GM12874 (cell line): ENCODE data around the gene CTIF.

Experiments used
- TF ChIP-seq, protein P1 (sequence below): IDR thresholded peaks from 2 replicates; pipeline ENCODE4 v1.5.1; 2011; ENCODE audit warnings: low read depth, mild to moderate bottlenecking, control low read depth, low read length, moderate library complexity; ENCODE audit not compliant: insufficient read depth

Gene CTIF

DNA sequence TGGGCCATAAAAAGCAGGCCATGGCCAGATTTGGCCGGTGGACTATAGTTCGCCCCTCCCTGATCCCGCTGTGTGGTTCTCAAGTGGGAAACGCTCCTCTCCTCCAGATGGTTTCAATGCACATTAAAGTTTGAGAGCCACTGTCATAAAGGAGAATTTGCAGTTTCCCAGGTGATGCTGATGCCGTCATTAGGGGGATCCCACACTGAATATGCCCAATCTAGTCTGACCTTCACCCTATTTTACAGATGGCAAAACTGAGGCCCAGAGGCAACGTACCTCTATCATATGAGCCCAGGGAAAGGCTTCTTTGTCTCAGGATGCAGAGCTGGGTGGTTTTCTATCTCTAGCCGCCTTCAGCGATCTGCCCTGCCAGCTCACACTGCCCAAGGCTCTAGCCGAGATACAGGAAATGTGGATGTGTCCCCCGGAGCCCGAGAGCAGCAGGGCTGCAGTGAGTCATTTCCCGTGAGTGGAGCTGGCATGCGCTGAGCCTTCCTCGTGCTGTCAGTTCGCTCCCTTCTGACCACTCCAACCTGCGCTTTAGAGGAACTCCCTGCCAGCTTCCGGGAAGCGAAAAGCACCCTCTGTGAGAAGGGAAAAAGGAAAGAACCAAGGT is 295.7 kb downstream of the CTIF start:
- TF ChIP-seq, protein P1, sequence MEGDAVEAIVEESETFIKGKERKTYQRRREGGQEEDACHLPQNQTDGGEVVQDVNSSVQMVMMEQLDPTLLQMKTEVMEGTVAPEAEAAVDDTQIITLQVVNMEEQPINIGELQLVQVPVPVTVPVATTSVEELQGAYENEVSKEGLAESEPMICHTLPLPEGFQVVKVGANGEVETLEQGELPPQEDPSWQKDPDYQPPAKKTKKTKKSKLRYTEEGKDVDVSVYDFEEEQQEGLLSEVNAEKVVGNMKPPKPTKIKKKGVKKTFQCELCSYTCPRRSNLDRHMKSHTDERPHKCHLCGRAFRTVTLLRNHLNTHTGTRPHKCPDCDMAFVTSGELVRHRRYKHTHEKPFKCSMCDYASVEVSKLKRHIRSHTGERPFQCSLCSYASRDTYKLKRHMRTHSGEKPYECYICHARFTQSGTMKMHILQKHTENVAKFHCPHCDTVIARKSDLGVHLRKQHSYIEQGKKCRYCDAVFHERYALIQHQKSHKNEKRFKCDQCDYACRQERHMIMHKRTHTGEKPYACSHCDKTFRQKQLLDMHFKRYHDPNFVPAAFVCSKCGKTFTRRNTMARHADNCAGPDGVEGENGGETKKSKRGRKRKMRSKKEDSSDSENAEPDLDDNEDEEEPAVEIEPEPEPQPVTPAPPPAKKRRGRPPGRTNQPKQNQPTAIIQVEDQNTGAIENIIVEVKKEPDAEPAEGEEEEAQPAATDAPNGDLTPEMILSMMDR, result no peak

DNA sequence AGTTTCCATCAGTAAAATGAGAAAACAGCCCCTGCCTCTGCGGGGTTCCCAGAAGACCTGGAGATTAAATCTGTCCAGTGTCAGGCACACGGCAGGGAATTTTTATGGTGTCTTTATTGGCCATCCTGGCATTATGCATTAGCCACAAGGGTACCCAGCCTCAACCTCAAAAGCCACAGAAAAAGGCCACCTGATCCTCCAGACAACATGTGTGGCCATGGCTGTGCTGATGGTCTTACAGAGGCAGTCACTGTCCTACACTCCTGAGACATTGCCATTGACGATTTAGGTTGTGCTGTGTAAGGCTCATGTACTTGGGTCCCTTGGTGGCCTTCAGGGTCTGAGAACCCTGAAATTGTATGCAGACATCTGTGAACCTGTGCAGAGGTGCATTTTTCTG is 296.3 kb downstream of the CTIF start:
- TF ChIP-seq, protein P1, result no peak

DNA sequence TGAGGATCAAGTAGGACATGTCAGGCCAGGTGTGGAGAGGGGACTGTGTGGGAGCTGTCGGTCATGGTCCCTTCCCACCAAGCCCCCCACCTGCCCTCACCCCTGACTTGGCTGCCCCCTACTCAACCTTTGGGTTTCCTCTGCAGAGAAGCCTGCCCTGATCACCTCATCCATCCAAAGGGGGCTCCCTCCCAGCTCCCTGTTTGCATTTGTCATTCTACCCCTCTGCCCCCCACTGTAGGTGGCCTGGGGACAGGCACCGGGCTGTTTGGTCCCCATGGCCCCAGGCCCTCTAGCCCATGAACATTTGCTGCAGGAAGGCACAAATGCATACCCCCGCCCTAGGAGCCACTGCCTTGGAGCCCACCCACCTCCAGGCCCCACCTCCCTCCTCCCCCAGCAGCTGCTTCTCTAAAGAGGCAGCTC is 296.9 kb downstream of the CTIF start:
- TF ChIP-seq, protein P1, result no peak

DNA sequence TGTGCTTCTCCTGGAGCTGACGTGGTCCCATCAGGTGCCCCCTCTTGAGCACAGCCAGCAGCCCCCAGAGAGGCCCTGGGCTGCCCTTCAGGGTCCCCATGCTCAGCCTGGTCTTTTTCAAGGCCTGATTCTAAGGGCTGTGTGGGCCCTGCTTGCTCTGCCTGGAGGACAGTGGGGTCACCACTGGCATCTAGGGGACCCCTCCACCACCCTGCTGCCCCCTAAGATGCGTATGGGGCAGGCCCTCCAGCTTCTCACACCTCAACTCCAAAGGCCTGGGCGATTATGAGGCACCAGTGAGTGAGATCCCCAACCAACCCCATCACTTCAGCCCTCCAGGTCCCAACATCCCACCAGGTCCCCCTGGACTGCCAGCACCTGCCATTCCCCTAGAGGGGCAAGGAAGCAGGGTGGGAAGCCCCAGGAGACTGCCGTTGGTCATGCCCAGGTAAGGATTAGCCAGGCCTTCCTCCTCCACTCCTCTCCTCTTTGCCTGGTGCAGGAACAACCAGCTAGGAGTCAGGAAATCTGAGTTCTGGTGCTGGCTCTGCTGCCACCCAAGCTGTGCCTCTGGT is 297.5 kb downstream of the CTIF start:
- TF ChIP-seq, protein P1, result no peak

DNA sequence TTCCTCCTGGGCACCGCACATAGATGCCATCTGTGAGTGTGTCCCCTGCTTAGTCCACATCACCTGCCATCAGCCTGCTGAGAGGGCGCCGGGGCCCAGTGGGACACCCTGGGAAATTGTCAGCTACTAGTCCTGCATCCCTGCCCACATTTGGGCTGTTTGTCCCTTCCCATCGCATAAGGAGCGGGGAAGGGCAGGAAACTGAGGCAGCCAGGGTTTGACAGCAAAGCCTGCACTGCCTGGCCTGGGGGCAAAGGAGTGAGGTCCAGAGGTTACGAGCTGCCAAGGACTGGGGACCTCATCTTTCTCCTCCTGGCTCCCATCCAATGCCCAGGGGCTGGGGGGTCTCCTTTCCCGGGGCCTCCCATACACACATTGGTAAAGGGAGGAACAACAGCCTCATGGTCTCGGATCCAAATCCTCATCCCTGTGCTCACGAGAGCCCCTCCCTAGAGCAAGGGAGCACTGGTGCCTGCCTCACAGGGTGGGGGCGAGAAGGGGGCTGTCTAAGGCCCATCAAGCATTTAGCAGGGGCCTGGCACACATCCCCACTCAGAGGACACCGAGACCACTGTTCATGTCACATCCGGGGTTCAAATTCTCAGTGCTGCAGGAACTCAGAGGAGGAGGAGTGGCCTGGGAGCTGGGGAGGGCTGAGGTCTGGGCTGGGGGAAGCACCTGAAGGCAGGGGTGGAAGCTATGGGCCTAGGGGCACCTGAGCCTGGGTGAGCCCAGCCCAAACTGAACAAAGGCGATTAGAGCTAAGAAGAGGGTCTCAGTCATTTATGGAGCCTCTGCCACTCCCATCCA is 298.2 kb downstream of the CTIF start:
- TF ChIP-seq, protein P1, result no peak

DNA sequence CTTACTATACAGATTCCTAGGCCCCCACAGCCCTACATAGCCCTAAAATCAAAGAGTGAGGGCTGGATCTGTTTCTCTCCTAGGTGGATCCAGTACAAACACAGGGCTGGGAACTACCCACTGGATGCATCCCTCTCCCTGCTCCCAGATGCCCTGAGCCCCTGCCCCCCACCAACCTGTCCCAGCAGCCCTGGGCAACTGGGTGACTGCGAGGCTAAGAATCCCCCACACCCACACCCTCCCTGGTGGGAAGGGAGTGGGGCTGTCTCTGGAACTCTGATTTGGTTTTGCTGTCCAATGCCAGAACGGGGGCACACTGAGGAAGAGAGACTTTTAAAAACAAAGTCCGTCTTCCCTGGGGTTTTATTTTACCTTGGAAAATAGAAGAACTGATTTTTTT is 298.8 kb downstream of the CTIF start:
- TF ChIP-seq, protein P1, result no peak

DNA sequence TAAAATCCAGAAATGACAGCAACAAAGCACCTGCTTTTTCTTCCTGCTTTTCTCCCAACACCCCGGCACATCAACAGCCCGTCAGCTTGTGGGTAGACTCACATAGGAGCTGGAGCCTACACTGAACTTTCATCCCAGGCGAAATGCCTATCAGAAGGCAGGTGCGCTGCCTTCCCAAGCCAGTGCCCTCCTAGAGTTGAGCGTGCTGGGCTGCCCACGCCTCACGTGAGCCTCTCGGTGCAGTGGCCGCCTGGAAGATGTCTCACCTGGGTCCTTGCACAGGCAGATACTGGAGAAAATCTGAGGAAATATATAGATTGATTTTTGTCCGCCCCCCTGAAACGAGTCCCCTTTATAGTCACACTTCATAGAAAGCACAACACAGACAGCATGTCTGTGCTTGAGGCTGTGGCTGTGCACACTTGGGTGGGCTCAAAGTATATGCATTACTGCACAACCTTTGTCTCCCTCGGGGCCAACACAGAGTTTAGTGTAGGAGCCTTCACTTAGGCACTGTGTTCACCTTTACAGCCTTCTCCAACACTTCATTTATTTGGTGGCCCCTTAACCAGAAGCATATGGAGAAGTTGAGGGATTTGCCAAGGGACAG is 299.4 kb downstream of the CTIF start:
- TF ChIP-seq, protein P1, result no peak
